Stomach smooth muscle (tissue), 2 donors: Measurements from ENCODE around the gene FILIP1.
"Not testable (repeated sequence)": the region's sequence is repeated elsewhere in the genome, so short reads cannot be mapped to it uniquely, and the experiment has no call there.

Source experiments
- H3K27ac ChIP-seq: one replicate; pipeline ENCODE4 v1.7.0; 2013; ENCODE audit warnings: mild to moderate bottlenecking, low read length, inconsistent platforms
- H3K27me3 ChIP-seq, 2 donors: one replicate each; pipeline ENCODE4 v1.7.0; 2013; ENCODE audit warnings: low read length in 2 of 2; ENCODE audit not compliant: insufficient read depth in 2 of 2, control insufficient read depth in 1 of 2
- H3K36me3 ChIP-seq, 2 donors: one replicate each; pipeline ENCODE4 v1.7.0; 2013; ENCODE audit warnings: low read length in 2 of 2; ENCODE audit not compliant: control insufficient read depth in 2 of 2, insufficient read depth in 2 of 2
- H3K4me1 ChIP-seq: one replicate; pipeline ENCODE4 v1.7.0; 2013; ENCODE audit warnings: low read length; ENCODE audit not compliant: control insufficient read depth, insufficient read depth
- H3K4me3 ChIP-seq, 2 donors: one replicate each; pipeline ENCODE4 v1.7.0; 2013; ENCODE audit warnings: low read length in 2 of 2
- H3K9ac ChIP-seq, 2 donors: one replicate each; pipeline ENCODE4 v1.7.0; 2013; ENCODE audit warnings: low read length in 2 of 2, mild to moderate bottlenecking in 1 of 2
- H3K9me3 ChIP-seq, 2 donors: one replicate each; pipeline ENCODE4 v1.7.0; 2013; ENCODE audit warnings: low read length in 2 of 2; ENCODE audit not compliant: control insufficient read depth in 2 of 2
- donor health status: healthy.
- donor health status: Pancreatic carcinoma.

FILIP1 gene

DNA sequence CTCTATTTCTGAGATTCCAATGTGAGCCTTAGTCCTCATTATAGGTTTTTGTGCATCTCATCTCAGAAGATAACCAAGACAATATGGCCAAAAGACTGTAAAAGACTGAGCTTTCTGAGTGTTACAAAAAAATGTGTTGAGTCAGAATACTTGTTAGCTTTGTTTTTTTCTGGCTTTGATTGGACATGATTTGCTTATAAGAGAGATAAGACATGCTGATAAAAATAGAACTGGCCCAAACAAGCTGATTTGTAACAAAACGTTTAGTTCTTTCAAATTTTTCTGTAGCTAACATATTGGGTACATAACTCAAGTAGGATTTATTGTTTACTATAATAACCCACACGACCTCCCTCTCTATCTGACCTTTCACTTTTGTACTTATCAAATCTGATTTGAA lies 32.9 kb downstream of the FILIP1 start:
- H3K4me1 ChIP-seq: peaks cover 3% of the 10 kb centered on the region
- H3K27ac ChIP-seq: no peak overlapping the region
- no peak overlapping the region for H3K9ac ChIP-seq
- H3K27me3 ChIP-seq: no peaks in the 10 kb centered on the region
- H3K36me3 ChIP-seq: no peaks in the 10 kb centered on the region
- H3K4me3 ChIP-seq: no peak overlapping the region
- no peaks in the 10 kb centered on the region for H3K9me3 ChIP-seq

- Histone ChIP-seq H3K27ac (peak overlapping the region; percentile 12), H3K27me3 (no peaks in the 10 kb centered on the region), H3K4me1 (peaks cover 3% of the 10 kb centered on the region), H3K9ac (peak overlapping the region in 1 of 2 donors; percentile 46), H3K9me3 (no peaks in the 10 kb centered on the region), H3K4me3 (no peak overlapping the region), H3K36me3 (no peaks in the 10 kb centered on the region)
Observed at GRCh38 chr6:75458895-75459294, 34.7 kb downstream of the FILIP1 start.

DNA sequence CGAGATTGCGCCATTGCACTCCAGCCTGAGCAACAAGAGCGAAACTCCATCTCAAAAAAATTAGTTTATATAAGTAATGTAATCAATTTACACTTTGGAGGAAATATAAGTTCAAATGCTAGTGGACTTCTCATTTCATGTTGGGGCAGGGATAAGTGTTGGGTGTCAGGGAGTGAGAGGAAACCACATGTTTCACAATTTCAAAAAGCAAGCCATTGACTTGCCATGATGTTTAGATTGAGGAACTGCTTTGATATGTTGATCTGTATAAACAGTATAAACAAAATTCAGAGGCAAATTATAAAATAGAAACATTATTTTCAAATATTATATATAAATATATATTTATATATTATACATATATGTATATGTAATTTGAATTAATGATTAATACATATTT lies 42.7 kb downstream of the FILIP1 start:
- no peak overlapping the region for H3K4me3 ChIP-seq
- no peaks in the 10 kb centered on the region for H3K36me3 ChIP-seq
- H3K4me1 ChIP-seq: no peaks in the 10 kb centered on the region
- no peak overlapping the region for H3K27ac ChIP-seq
- H3K9me3 ChIP-seq: no peaks in the 10 kb centered on the region
- H3K27me3 ChIP-seq: no peaks in the 10 kb centered on the region
- no peak overlapping the region for H3K9ac ChIP-seq

DNA sequence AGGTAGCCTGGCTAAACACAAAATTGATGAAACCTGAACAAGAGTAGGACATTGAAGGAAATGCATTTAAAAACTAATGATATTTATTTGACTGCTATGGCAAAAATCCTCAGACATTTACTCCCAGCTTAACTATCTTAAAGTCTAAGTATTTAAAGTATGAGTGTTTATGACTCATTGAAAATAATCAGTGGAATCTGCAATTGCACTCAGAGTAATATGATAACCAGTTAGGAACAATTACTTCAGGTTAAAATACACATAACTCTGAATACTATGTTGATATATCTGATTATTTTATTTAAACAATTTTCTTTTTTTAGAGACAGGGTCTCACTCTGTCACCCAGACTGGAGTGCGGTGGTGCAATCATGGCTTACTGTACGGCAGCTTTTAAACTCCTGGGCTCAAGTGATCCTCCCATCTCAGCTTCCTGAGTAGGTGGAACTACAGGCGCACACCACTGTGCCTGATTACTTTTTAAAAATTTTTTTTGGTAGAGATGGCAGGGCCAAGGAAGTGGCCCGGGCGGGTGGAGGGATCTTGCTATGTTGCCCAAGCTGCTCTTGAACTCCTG lies 43.9 kb downstream of the FILIP1 start:
- no peak overlapping the region for H3K4me3 ChIP-seq
- no peak overlapping the region for H3K9ac ChIP-seq
- H3K27ac ChIP-seq: no peak overlapping the region
- no peaks in the 10 kb centered on the region for H3K9me3 ChIP-seq
- H3K36me3 ChIP-seq: no peaks in the 10 kb centered on the region
- no peaks in the 10 kb centered on the region for H3K4me1 ChIP-seq
- no peaks in the 10 kb centered on the region for H3K27me3 ChIP-seq

DNA sequence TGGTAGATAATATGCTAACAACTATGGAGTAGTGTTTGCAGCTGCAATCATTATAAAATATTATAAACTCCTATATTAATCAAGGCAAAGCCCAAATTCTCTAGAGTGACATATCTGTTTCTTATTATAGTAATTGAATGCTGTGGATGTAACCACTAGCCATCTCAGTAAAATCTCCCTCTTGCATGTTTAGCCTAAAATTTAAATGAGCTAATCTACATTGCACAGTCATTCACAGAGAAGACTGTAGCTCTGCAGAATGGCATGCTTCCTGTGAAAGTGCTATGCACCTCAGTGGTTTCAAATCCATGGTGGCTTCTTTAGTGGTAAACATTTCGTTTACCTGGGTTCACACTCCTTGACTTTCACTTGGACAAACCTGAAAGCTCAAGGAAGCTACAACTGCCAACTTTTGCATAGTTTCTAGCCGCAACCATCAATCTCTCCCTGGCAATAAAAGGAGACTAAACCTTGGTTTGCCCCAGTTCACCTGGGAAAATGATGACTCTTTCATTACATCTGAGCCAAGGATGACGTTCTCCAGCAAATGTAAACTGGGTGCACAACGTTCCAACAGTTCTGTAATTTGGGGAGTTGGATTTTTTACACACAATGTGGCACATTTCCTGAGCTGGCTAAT lies 47.2 kb downstream of the FILIP1 start:
- H3K9ac ChIP-seq: no peak overlapping the region
- no peak overlapping the region for H3K4me3 ChIP-seq
- H3K27me3 ChIP-seq: no peaks in the 10 kb centered on the region
- no peak overlapping the region for H3K27ac ChIP-seq
- H3K36me3 ChIP-seq: no peaks in the 10 kb centered on the region
- H3K9me3 ChIP-seq: no peaks in the 10 kb centered on the region
- no peaks in the 10 kb centered on the region for H3K4me1 ChIP-seq

DNA sequence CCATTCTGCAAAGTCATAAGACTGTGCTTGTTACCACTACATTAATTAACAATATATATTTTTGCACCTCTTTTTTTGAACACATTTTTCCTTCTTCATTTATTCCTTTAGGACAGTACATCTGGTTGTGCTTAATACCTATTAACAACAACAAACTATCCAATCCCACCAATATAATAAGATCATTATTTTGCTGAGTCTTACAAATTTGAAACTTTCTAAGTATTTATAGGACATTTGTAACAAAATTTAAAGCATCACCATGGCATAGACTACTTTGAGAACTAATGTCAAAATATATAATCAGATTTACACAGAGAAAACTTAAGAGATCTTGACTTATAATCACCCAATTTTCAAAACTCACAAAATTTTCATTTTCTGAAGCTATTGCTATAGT lies 47.9 kb downstream of the FILIP1 start:
- Histone ChIP-seq H3K27ac (no peak overlapping the region), H3K4me1 (no peaks in the 10 kb centered on the region), H3K4me3 (no peak overlapping the region), H3K36me3 (no peaks in the 10 kb centered on the region), H3K9me3 (no peaks in the 10 kb centered on the region), H3K27me3 (no peaks in the 10 kb centered on the region), H3K9ac (no peak overlapping the region)

DNA sequence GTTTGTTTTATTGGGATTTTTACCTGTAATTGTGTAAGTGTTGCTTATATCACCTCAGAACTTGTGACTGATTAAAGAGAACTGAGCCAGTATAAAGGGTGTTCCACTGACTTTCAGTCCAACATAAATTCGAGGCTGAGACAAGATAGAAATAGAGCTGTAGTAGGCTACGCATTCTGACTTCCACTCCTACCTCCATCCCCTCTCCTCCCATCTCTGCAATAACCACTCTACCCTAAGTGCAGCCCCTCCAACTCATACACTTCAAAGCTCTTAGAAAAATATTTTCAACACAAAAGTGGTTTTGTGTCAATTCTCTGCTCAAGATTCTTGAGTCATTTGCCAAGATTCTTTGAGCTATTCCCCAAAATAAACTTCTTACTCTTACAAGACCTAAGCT lies 48.7 kb downstream of the FILIP1 start:
- Histone ChIP-seq H3K36me3 (no peaks in the 10 kb centered on the region), H3K27ac (no peak overlapping the region), H3K9me3 (no peaks in the 10 kb centered on the region), H3K9ac (no peak overlapping the region), H3K27me3 (no peaks in the 10 kb centered on the region), H3K4me1 (no peaks in the 10 kb centered on the region), H3K4me3 (no peak overlapping the region)

DNA sequence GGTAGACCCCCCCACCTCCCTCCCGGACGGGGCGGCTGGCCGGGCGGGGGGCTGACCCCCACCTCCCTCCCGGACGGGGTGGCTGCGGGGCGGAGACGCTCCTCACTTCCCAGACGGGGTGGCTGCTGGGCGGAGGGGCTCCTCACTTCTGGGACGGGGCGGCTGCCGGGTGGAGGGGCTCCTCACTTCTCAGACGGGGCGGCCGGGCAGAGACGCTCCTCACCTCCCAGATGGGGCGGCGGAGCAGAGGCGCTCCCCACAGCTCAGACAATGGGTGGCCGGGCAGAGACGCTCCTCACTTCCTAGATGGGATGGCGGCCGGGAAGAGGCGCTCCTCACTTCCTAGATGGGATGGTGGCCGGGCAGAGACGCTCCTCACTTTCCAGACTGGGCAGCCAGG lies 51.7 kb downstream of the FILIP1 start:
- H3K27ac ChIP-seq, H3K9ac ChIP-seq, H3K9me3 ChIP-seq, H3K4me3 ChIP-seq, H3K4me1 ChIP-seq, H3K27me3 ChIP-seq, H3K36me3 ChIP-seq: not testable (repeated sequence)

- H3K27me3 ChIP-seq, H3K9me3 ChIP-seq, H3K4me3 ChIP-seq, H3K4me1 ChIP-seq, H3K9ac ChIP-seq, H3K27ac ChIP-seq, H3K36me3 ChIP-seq: not testable (repeated sequence)
Observed at GRCh38 chr6:75441479-75441878, 52.1 kb downstream of the FILIP1 start.

- Histone ChIP-seq H3K9ac (peak overlapping the region in 1 of 2 donors; percentile 31), H3K27ac (peak overlapping the region; percentile 50), H3K27me3 (no peaks in the 10 kb centered on the region), H3K9me3 (no peaks in the 10 kb centered on the region), H3K4me1 (peaks cover 12% of the 10 kb centered on the region), H3K36me3 (no peaks in the 10 kb centered on the region), H3K4me3 (no peak overlapping the region)
Observed at GRCh38 chr6:75438442-75439116, 55.0 kb downstream of the FILIP1 start.

- Histone ChIP-seq H3K4me1 (peaks cover 12% of the 10 kb centered on the region), H3K9ac (peak overlapping the region in 1 of 2 donors; percentile 31), H3K27me3 (no peaks in the 10 kb centered on the region), H3K9me3 (no peaks in the 10 kb centered on the region), H3K27ac (peak overlapping the region; percentile 50), H3K36me3 (no peaks in the 10 kb centered on the region), H3K4me3 (no peak overlapping the region)
Observed at GRCh38 chr6:75438013-75438431, 55.6 kb downstream of the FILIP1 start.
